ENCODE measurements around the gene SEC61G. TPM values are rescaled to one million over a fixed set of nuclear protein-coding genes. Genes with fewer than 3 reads are reported as not detected.

SEC61G gene
- total RNA-seq, 1 donor: 203 TPM

DNA sequence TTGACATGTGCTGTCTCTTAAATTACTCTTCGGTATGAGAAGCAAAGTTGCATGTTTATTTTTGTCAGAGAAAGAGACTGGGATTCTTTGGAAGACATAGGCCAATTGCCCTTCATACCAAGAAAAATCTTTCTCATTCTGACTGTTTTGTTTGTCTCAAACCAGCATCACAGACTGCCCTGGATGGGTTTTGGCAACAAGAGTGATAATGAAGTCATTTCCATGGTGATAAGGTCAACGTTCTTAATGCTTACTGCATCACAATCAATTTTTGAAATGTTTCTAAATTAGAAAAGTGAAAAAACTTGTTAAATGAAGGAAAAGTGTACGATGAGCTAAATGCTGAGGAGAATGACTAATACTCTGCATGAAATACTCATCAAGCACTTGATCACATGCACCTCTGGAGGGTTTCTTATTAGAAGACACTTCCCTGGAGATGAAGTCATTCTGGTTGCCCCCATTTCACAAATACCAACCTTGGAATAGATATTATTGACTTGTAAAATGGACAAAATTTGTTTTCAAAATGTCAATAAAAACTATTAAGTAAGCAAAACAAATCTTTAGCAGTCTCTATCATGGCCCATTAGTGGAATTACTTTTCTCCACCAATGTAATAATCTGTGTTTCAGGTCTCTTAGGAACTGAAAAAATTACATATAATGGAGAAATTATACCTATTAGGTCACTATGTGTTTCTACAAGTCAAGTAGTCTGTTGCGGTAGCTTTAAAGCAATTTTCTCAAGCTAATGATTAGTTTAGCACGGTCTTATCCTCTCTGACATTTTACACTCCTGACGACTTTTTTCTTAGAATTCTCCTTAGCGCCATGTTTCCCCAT lies 19.9 kb upstream of the SEC61G start:
- no peaks in the 10 kb centered on the region for H3K9me3 ChIP-seq (ENCODE audit: low read depth, low read length)
- peaks cover 4% of the 10 kb centered on the region for H3K4me1 ChIP-seq (ENCODE audit: insufficient read depth, low read length)
- H4K20me1 ChIP-seq (ENCODE audit: insufficient read depth, low read length): no peaks in the 10 kb centered on the region
- no peak overlapping the region for H3K4me3 ChIP-seq (ENCODE audit: insufficient read depth, low read length)
- H3K27me3 ChIP-seq (ENCODE audit: insufficient read depth, low read length): peaks cover 2% of the 10 kb centered on the region
- peak; percentile 84 for DNase-seq (ENCODE audit: insufficient read length, low spot score, missing footprints)
- no peak overlapping the region for H2AFZ ChIP-seq (ENCODE audit: low read length)
- H3K36me3 ChIP-seq (ENCODE audit: insufficient read depth, low read length): no peaks in the 10 kb centered on the region
- H3K79me2 ChIP-seq (ENCODE audit: insufficient read depth, low read length): no peaks in the 10 kb centered on the region
- no peak overlapping the region for H3K4me2 ChIP-seq (ENCODE audit: insufficient read depth, low read length)
- H3K27ac ChIP-seq (ENCODE audit: low read depth, low read length): no peak overlapping the region
- no peak for TF ChIP-seq CTCF (IDR thresholded peaks at IDR 0.05; ENCODE audit: extremely low read depth, low read depth, low read length)

GRCh38 chr7:54778166-54778565 lies 19.2 kb upstream of the SEC61G start:
- Histone ChIP-seq H4K20me1 (ENCODE audit: insufficient read depth, low read length) (no peaks in the 10 kb centered on the region), H3K27me3 (ENCODE audit: insufficient read depth, low read length) (no peaks in the 10 kb centered on the region), H3K4me1 (ENCODE audit: insufficient read depth, low read length) (peaks cover 6% of the 10 kb centered on the region), H3K27ac (ENCODE audit: low read depth, low read length) (no peak overlapping the region), H2AFZ (ENCODE audit: low read length) (no peak overlapping the region), H3K36me3 (ENCODE audit: insufficient read depth, low read length) (no peaks in the 10 kb centered on the region), H3K79me2 (ENCODE audit: insufficient read depth, low read length) (no peaks in the 10 kb centered on the region), H3K4me2 (ENCODE audit: insufficient read depth, low read length) (no peak overlapping the region), H3K9me3 (ENCODE audit: low read depth, low read length) (no peaks in the 10 kb centered on the region), H3K4me3 (ENCODE audit: insufficient read depth, low read length) (no peak overlapping the region)
- DNase-seq (ENCODE audit: insufficient read length, low spot score, missing footprints): no peak
- no peak for TF ChIP-seq CTCF (IDR thresholded peaks at IDR 0.05; ENCODE audit: extremely low read depth, low read depth, low read length)

DNA sequence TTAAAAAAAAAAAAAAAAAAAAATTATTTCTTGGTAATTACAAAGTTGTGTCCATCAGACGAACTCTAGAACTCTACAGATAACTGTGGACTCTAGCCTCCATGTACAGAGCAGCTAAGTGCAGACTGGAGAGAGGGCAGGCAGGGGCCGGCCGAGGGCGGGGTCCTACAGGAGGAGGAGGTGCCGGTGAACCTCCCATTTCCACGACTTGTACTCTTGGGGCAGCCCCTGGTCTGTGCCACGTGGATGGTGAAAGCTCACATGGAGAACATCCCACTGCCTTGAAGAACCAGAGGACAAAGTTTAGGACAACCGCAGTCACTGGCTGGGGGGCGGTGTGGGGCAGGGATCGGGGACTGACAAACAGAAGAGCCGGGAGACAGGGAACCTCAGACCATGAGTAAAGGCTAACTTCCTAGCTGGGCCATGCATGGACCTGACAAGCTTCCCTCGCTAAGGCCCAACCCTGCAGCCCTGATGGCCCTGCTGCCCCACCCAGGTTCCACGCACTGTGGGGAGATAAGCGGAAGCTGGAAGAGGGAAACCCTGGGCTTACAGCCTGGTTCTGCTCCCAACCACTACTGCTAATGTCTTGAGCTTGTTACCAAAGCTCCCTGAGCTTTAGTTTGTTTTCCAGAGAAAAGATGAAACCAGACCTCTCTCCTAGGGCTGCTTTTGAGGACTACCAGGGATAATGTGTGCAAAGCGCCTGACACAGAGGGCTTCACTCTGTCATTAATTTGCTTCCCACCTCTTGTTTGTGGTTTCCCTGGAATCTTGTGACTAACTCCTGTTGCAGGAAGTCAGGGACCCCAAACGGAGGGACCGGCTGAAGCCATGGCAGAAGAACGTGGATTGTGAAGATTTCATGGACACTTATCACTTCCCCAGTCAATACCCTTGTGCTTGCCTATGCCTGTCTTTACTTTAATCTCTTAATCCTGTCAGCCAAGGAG lies 16.1 kb upstream of the SEC61G start:
- Histone ChIP-seq H3K36me3 (ENCODE audit: insufficient read depth, low read length) (no peaks in the 10 kb centered on the region), H3K79me2 (ENCODE audit: insufficient read depth, low read length) (no peaks in the 10 kb centered on the region), H2AFZ (ENCODE audit: low read length) (no peak overlapping the region), H3K4me1 (ENCODE audit: insufficient read depth, low read length) (peaks cover 6% of the 10 kb centered on the region), H3K9me3 (ENCODE audit: low read depth, low read length) (no peaks in the 10 kb centered on the region), H3K27ac (ENCODE audit: low read depth, low read length) (no peak overlapping the region), H3K27me3 (ENCODE audit: insufficient read depth, low read length) (no peaks in the 10 kb centered on the region), H4K20me1 (ENCODE audit: insufficient read depth, low read length) (no peaks in the 10 kb centered on the region), H3K4me2 (ENCODE audit: insufficient read depth, low read length) (no peak overlapping the region), H3K4me3 (ENCODE audit: insufficient read depth, low read length) (no peak overlapping the region)
- DNase-seq (ENCODE audit: insufficient read length, low spot score, missing footprints): no peak
- no peak for TF ChIP-seq CTCF (IDR thresholded peaks at IDR 0.05; ENCODE audit: extremely low read depth, low read depth, low read length)
